ENCODE results near the gene RACGAP1.
"Not testable (repeated sequence)": the region's sequence is repeated elsewhere in the genome, so short reads cannot be mapped to it uniquely, and the experiment has no call there.

RACGAP1 gene

DNA sequence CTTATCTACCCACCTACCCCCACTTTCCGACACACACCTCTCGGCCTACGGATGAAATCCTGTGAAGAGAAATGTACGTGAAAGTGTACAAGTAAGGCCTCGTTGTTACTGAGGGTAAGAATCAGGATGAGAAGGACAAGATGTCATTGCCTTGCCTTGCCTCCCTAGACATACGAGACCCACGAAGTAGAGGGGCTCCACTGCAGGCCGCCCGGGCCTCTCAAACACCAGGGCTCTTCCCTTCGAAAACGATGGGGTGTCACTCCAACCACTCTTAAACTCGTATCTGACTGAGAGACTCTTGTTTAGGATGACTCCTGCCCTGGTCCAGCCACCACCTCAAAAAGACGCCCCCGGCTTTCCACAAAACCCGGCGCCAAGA, 498 bp downstream of the RACGAP1 start:
- DNase-seq: peak; percentile 23

- no peak for DNase-seq
These were observed 1.1 kb downstream of the RACGAP1 start for GRCh38 chr12:50024227-50024626.

- no peak for DNase-seq
These were observed 2.4 kb downstream of the RACGAP1 start for GRCh38 chr12:50022903-50023302.

- DNase-seq: no peak
These were observed 4.3 kb downstream of the RACGAP1 start for GRCh38 chr12:50021031-50021430.

DNA sequence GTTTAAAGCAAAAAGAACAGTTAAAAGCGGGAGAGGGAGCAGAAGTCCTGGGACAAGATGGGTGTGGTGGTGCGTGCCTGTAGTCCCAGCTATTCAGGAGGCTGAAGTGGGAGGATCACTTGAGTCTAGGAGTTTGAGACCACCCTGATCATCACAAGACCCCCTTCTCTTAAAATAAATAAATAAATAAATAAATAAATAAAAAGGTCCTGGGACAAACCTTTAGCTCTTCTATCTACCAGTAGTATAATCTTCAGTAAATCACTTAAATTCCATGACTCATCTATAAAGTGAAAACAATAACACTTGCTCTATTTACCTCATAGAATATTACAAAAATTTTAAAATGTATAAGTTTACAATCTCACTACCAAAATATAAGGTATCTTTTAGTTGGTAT, 5.8 kb downstream of the RACGAP1 start:
- no peak for DNase-seq

DNA sequence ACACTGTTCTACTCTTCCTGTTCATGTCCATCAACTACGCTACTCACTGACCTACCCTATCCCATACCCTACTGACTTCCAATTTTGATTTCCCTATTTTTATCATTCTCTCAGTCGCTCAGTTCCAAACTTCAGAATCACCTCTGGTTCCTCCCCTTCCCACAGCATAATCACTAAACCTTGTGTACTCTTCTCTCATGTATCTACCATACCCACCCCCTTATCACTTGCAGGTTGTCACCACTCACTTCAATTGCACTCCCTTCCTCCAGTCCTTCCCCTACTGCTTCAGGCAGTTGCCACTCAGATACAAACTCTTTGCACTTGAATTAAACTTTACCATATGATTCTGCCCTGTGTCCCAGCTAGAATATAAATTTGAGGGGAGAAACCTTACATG, 6.3 kb downstream of the RACGAP1 start:
- no peak for DNase-seq

GRCh38 chr12:50018154-50018553, 7.1 kb downstream of the RACGAP1 start:
- no peak for DNase-seq

DNA sequence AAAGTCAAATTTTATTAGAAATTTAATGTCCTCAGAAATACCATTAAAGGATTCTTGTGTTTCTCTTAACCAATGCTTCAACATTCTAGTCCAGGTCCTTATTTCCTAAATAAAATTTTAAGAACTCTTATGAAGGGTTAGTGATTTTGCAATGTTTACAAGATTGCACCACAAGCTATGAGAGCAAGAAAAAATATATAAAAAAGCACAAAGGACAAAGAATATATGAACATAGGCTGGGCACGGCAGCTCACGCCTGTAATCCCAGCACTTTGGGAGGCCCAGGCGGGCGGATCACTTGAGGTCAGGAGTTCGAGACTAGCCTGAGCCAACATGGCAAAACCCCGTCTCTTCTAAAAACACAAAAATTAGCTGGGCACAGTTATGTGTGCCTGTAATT, 7.7 kb downstream of the RACGAP1 start:
- no peak for DNase-seq

GRCh38 chr12:50016501-50017475, 8.5 kb downstream of the RACGAP1 start:
- no peak for DNase-seq

DNA sequence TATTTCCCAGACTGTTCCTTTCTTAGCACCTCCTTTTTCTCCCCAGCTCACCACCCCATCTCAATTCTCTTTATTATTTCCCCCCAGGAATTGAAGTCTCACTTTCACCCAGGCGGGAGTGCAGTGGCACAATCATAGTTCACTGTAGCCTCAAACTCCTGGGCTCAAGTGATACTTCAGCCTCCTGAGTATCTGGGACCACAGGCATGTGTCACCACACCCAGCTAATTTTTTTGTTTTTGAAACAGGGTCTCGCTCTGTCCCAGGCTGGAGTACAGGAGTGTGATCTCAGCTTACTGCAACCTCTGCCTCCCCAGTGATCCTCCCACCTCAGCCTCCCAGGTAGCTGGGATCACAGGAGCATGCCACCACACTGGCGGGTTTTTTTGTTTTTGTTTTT, 11.0 kb downstream of the RACGAP1 start:
- DNase-seq: no peak

- no peak for DNase-seq
These were observed 11.7 kb downstream of the RACGAP1 start for GRCh38 chr12:50013361-50014147.

- DNase-seq: no peak
These were observed 18.4 kb downstream of the RACGAP1 start for GRCh38 chr12:50006754-50007442.

DNA sequence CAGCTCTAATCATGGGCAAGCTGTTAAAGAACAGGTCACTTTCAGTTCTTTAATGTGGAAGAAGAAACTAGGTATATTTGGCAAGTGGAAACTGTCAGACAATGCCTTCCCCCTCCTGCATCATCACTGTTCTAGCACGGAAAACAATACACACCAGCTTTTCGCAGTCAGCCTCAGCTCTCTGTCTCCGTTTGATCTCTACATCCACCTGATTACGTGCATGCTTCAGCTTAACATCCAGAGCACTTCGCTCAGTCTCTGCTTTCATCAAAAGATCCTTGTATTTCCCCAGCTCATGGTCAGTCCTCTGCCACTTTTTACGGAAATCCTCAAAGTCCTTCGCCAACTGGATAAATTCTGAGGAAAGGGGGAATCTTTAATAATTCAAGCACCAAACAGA, 19.0 kb downstream of the RACGAP1 start:
- DNase-seq: no peak

- DNase-seq: no peak
These were observed 20.1 kb downstream of the RACGAP1 start for GRCh38 chr12:50005175-50005574.

DNA sequence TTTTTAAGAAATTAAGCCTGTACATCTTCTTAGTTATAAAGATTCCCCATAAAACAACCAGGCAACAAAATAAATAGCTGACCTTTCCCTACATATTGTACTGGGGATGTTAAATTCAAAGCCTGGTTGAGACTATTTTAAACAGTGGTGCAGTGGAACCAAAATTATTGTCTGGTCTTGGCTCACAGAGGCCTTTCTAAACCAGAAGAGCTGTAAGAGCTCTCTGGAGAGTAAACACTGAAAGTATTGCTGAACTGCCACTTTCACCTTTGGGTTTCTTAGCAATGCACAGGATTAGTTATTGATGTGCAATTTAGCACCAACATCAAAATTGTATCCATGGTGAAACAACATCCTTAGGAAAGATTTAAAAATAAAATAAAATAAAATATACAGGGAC, 20.6 kb downstream of the RACGAP1 start:
- no peak for DNase-seq

DNA sequence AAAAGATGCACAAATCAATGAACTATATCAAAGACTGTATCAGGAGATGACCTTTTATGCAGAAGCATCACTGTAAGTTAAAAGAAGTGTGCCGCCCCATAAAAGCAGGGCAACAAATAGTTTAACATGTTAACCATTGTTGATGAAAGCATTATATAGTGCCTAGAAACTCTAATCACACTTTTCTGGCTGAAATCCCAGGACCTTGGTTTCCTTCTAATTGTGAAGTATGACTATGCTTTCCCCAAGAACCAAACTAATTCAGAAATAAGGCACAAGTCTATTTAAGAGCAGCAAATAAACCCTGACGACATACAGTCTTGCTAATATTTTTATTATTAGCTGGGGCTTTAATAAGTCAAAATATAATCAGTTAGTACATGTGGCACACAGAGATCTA, 21.7 kb downstream of the RACGAP1 start:
- no peak for DNase-seq

GRCh38 chr12:49998453-49998852, 26.8 kb downstream of the RACGAP1 start:
- DNase-seq: no peak

GRCh38 chr12:49990273-49990672, 35.0 kb downstream of the RACGAP1 start:
- DNase-seq: no peak

GRCh38 chr12:49989400-49989799, 35.9 kb downstream of the RACGAP1 start:
- DNase-seq: not testable (repeated sequence)

- DNase-seq: no peak
These were observed 37.5 kb downstream of the RACGAP1 start for GRCh38 chr12:49987625-49988303.

GRCh38 chr12:49986476-49986875, 38.8 kb downstream of the RACGAP1 start:
- DNase-seq: not testable (repeated sequence)

GRCh38 chr12:49985981-49986380, 39.3 kb downstream of the RACGAP1 start:
- DNase-seq: no peak

All from retina (tissue), 1 donor.